Measurements from ENCODE around the gene MED12L. TPM values are rescaled to one million over a fixed set of nuclear protein-coding genes. Genes with fewer than 3 reads are reported as not detected.

MED12L gene
- polyA plus RNA-seq, 1 of the 3 experiments (the other 2 are of a cell fraction): 0.03 TPM

- TF ChIP-seq REST (IDR thresholded peaks at IDR 0.05; ENCODE audit: low read depth, low read length): no peak
- no peak for TF ChIP-seq EP300 (IDR thresholded peaks at IDR 0.05; ENCODE audit: borderline replicate concordance in 1 of 2, low read depth in 1 of 2, low read length in 1 of 2)
Observed at GRCh38 chr3:151117047-151117446, 31.6 kb downstream of the MED12L start (continued).

GRCh38 chr3:151119188-151119587 lies 33.7 kb downstream of the MED12L start:
- WGBS (ENCODE audit: low lambda C conversion rate): 45% methylated on average over 2 of the region's 2 CpGs
- no peak for TF ChIP-seq PBX3 (IDR thresholded peaks at IDR 0.05)
- no peak for TF ChIP-seq ZBTB33 (IDR thresholded peaks at IDR 0.05; ENCODE audit: borderline replicate concordance, low read depth)
- no peak for TF ChIP-seq FOSL2 (IDR thresholded peaks at IDR 0.05; ENCODE audit: borderline replicate concordance, low read depth)
- TF ChIP-seq CTCF (IDR thresholded peaks at IDR 0.05): no peak
- TF ChIP-seq TAF1 (IDR thresholded peaks at IDR 0.05; ENCODE audit: borderline replicate concordance, low read depth, low read length): no peak
- TF ChIP-seq MEF2A (IDR thresholded peaks at IDR 0.05; ENCODE audit: borderline replicate concordance, low read depth): no peak
- TF ChIP-seq JUND (IDR thresholded peaks at IDR 0.05): no peak
- no peak for TF ChIP-seq RXRA (IDR thresholded peaks at IDR 0.05; ENCODE audit: borderline replicate concordance, low read depth)
- no peak for TF ChIP-seq RCOR1 (IDR thresholded peaks at IDR 0.05; ENCODE audit: low read length)
- no peak for TF ChIP-seq TCF12 (IDR thresholded peaks at IDR 0.05)
- TF ChIP-seq REST (IDR thresholded peaks at IDR 0.05; ENCODE audit: low read depth, low read length): no peak
- TF ChIP-seq NFIC (IDR thresholded peaks at IDR 0.05; ENCODE audit: borderline replicate concordance): no peak
- TF ChIP-seq USF2 (IDR thresholded peaks at IDR 0.05; ENCODE audit: borderline replicate concordance, low read depth, low read length): no peak
- TF ChIP-seq GABPA (IDR thresholded peaks at IDR 0.05; ENCODE audit: low read depth): no peak
- no peaks in the 10 kb centered on the region for H3K27me3 ChIP-seq (ENCODE audit: insufficient read depth)
- H3K4me2 ChIP-seq: no peak overlapping the region
- CTCF ChIA-PET: interaction anchor here (1.1 kb wide), 1 partner anchor 26 kb away, joined by 3 read pairs; no protein-coding TSS in a partner anchor
- no peaks in the 10 kb centered on the region for H3K9me2 ChIP-seq
- H4K20me1 ChIP-seq (ENCODE audit: insufficient read depth): no peaks in the 10 kb centered on the region
- no peaks in the 10 kb centered on the region for H3K9me3 ChIP-seq
- no peak overlapping the region for H3K9ac ChIP-seq
- no peak overlapping the region for H2AFZ ChIP-seq (ENCODE audit: low read depth)
- H3K4me1 ChIP-seq (ENCODE audit: control insufficient read depth in 1 of 2, insufficient read depth in 2 of 2, low read depth in 1 of 2, low read length in 1 of 2): no peaks in the 10 kb centered on the region
- POLR2A ChIA-PET: no interaction called here
- H3K36me3 ChIP-seq (replicated peaks in 1 of 2; ENCODE audit: control insufficient read depth in 1 of 2, insufficient read depth in 2 of 2, low read length in 1 of 2): no peaks in the 10 kb centered on the region
- H3F3A ChIP-seq (replicated peaks; ENCODE audit: insufficient read depth): no peaks in the 10 kb centered on the region
- H3K27ac ChIP-seq (ENCODE audit: low read depth in 2 of 2, low read length in 1 of 2): no peak overlapping the region
- DNase-seq: no peak
- H3K4me3 ChIP-seq (ENCODE audit: low read depth in 2 of 2, low read length in 1 of 2): no peak overlapping the region
- H3K79me2 ChIP-seq (ENCODE audit: insufficient read depth): no peaks in the 10 kb centered on the region

Data from SK-N-SH (cell line).